Measurements from ENCODE around the gene VAV3.

VAV3 gene

GRCh38 chr1:107806902-107807301, 158.1 kb downstream of the VAV3 start:
- ChIA-PET POLR2A (no interaction called here), CTCF (no interaction called here)
- TF ChIP-seq CTCF (IDR thresholded peaks at IDR 0.05; ENCODE audit: control extremely low read depth, extremely low read depth, low read depth, missing control alignments): no peak
- DNase-seq (ENCODE audit: extremely low spot score): no peak

- TF ChIP-seq CTCF (IDR thresholded peaks at IDR 0.05; ENCODE audit: control extremely low read depth, extremely low read depth, low read depth, missing control alignments): no peak
- ChIA-PET CTCF (interaction anchor here (1.0 to 1.2 kb wide), 3 partner anchors 9 to 22 kb away, joined by 3 to 4 read pairs (median 4); no protein-coding TSS in a partner anchor), POLR2A (no interaction called here)
- DNase-seq (ENCODE audit: extremely low spot score): no peak
Observed at GRCh38 chr1:107804741-107805140, 160.2 kb downstream of the VAV3 start.

DNA sequence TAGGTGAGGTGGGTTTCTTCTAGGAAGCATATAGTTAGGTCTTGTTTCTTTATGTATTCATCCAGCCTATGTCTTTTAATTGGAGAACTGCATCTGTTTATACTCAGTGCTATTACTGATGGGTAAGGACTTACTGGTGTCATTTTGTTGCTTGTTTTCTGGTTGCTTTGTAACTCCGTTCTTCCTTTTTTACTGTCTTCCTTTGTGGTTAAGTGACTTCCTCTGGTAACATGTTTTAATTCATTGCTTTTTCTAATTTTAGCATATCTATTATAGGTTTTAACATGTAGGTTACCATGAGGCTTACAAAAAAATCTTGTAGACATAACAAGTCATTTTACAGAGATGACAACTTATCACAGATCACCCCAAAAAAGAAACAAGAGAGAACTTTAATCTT, 160.8 kb downstream of the VAV3 start:
- no peak for TF ChIP-seq CTCF (IDR thresholded peaks at IDR 0.05; ENCODE audit: control extremely low read depth, extremely low read depth, low read depth, missing control alignments)
- ChIA-PET CTCF (no interaction called here), POLR2A (no interaction called here)
- DNase-seq (ENCODE audit: extremely low spot score): no peak

DNA sequence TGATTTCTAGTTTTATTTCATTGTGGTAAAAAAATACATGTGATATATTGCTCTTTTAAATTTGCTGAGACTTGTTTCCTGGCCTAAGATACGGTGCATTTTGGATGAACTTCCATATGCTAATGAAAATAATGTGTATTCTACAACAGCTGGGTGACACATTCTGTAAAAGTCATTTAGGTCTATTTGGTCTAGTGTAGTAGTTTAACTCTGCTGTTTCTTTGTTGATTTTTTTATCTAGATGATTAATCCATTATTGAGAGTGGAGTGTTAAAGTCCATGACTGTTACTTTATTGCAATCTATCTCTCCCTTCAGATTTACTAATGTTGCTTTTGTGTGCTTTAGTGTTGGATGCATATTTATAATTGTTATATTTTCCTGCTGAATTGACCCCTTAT, 161.4 kb downstream of the VAV3 start:
- DNase-seq (ENCODE audit: extremely low spot score): no peak
- no peak for TF ChIP-seq CTCF (IDR thresholded peaks at IDR 0.05; ENCODE audit: control extremely low read depth, extremely low read depth, low read depth, missing control alignments)
- POLR2A ChIA-PET: no interaction called here
- CTCF ChIA-PET: no interaction called here

GRCh38 chr1:107802654-107803053, 162.3 kb downstream of the VAV3 start:
- ChIA-PET POLR2A (no interaction called here), CTCF (no interaction called here)
- no peak for DNase-seq (ENCODE audit: extremely low spot score)
- TF ChIP-seq CTCF (IDR thresholded peaks at IDR 0.05; ENCODE audit: control extremely low read depth, extremely low read depth, low read depth, missing control alignments): no peak

DNA sequence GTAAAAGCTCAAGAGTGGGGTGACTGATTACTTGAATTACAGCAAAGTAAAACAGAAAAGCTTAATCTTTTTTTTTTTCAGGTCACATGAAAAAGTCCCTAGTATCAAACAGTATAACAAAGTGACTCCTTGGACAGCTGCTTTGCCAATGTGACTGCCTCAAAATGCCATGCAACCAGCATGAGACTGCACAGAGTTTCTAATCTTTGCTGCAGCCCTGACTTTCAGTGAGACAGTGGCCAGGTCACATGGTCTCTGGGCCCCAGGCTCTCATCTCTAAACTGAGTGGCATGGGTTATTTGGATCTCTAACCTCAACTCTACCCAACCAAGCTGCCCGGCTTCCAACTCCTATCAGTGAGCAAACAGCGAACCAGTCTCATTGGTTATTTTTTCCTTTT, 169.0 kb downstream of the VAV3 start:
- no peak for TF ChIP-seq CTCF (IDR thresholded peaks at IDR 0.05; ENCODE audit: control extremely low read depth, extremely low read depth, low read depth, missing control alignments)
- POLR2A ChIA-PET: no interaction called here
- CTCF ChIA-PET: interaction anchor here (1.1 to 20.0 kb wide), 5 partner anchors 9 to 331 kb away, joined by 3 to 509 read pairs (median 8); no protein-coding TSS in a partner anchor

GRCh38 chr1:107795441-107795840, 169.5 kb downstream of the VAV3 start:
- DNase-seq (ENCODE audit: extremely low spot score): no peak
- CTCF ChIA-PET: interaction anchor here (1.1 to 20.0 kb wide), 4 partner anchors 10 to 331 kb away, joined by 3 to 509 read pairs (median 10); no protein-coding TSS in a partner anchor
- no peak for TF ChIP-seq CTCF (IDR thresholded peaks at IDR 0.05; ENCODE audit: control extremely low read depth, extremely low read depth, low read depth, missing control alignments)
- POLR2A ChIA-PET: no interaction called here

More for the DNA sequence above, 169.0 kb downstream of the VAV3 start:
- no peak for DNase-seq (ENCODE audit: extremely low spot score)

All from GM10248 (cell line).